K562 (cell line): ENCODE results near the gene AP5Z1.

Experiments
- DDX20 ChIP-seq: fragments of 450-650 bp; IDR thresholded peaks from 2 replicates; pipeline ENCODE4 v1.6.1; 2016; ENCODE audit warnings: missing genetic modification characterization, low read depth, mild to moderate bottlenecking, missing compliant biosample characterization, moderate library complexity
- FOXK2 ChIP-seq, 2 experiments: fragments of 450-650 bp; IDR thresholded peaks in 1 of 2; conservative IDR thresholded peaks in 1 of 2; 2 replicates each; pipeline ENCODE4 v1.6.1; 2016; ENCODE audit warnings: low read depth in 2 of 2, mild to moderate bottlenecking in 1 of 2
- POLR2AphosphoS5 ChIP-seq: IDR thresholded peaks from 2 replicates; pipeline ENCODE4 v1.6.1; 2011; ENCODE audit warnings: mild to moderate bottlenecking, low read depth, low read length, moderate library complexity; ENCODE audit not compliant: control insufficient read depth, insufficient read depth
- THAP7 ChIP-seq: fragments of 250-450 bp; sonication (Bioruptor Pico); IDR thresholded peaks from 2 replicates; pipeline ENCODE4 v1.5.0; 2021

GRCh38 chr7:4786015-4786414, 10.6 kb downstream of the AP5Z1 start:
- TF ChIP-seq DDX20 (tag) (no peak), POLR2AphosphoS5 (no peak), THAP7 (CRISPR knock-in tag) (no peak), FOXK2 (conservative IDR thresholded peaks at IDR 0.05 in 1 of 2, IDR thresholded peaks at IDR 0.05 in 1 of 2; ENCODE audit: low read depth in 2 of 2) (no peak)
